Activated T-helper 1 cell treated with Interleukin-2 at 50 U/mL for 16 hours (primary cell): ENCODE results near the gene MEF2A.

ENCODE experiments used
- DNase-seq: peaks from one replicate; pipeline ENCODE4 v3.0.0-alpha.2; 2020; ENCODE audit warnings: low read depth

Gene MEF2A

GRCh38 chr15:99704444-99704838 is 138.7 kb downstream of the MEF2A start:
- DNase-seq: no peak

GRCh38 chr15:99706557-99707303 is 140.9 kb downstream of the MEF2A start:
- DNase-seq: no peak

- no peak for DNase-seq
Observed at GRCh38 chr15:99707473-99708270, 141.9 kb downstream of the MEF2A start.

GRCh38 chr15:99708563-99708962 is 142.8 kb downstream of the MEF2A start:
- DNase-seq: no peak

- no peak for DNase-seq
Observed at GRCh38 chr15:99709243-99709986, 143.6 kb downstream of the MEF2A start.

- DNase-seq: no peak
Observed at GRCh38 chr15:99711625-99712024, 145.8 kb downstream of the MEF2A start.

GRCh38 chr15:99712415-99712814 is 146.6 kb downstream of the MEF2A start:
- no peak for DNase-seq

- DNase-seq: no peak
Observed at GRCh38 chr15:99716540-99717095, 150.8 kb downstream of the MEF2A start.

GRCh38 chr15:99717161-99718009 is 151.6 kb downstream of the MEF2A start:
- no peak for DNase-seq

- no peak for DNase-seq
Observed at GRCh38 chr15:99718421-99718820, 152.6 kb downstream of the MEF2A start.

GRCh38 chr15:99719096-99719541 is 153.3 kb downstream of the MEF2A start:
- no peak for DNase-seq

- no peak for DNase-seq
Observed at GRCh38 chr15:99720533-99720932, 154.7 kb downstream of the MEF2A start.

GRCh38 chr15:99721104-99721778 is 155.5 kb downstream of the MEF2A start:
- no peak for DNase-seq

- DNase-seq: no peak
Observed at GRCh38 chr15:99721896-99722295, 156.1 kb downstream of the MEF2A start.

GRCh38 chr15:99722406-99722805 is 156.6 kb downstream of the MEF2A start:
- no peak for DNase-seq

GRCh38 chr15:99726333-99726732 is 160.5 kb downstream of the MEF2A start:
- DNase-seq: no peak

GRCh38 chr15:99727330-99727729 is 161.5 kb downstream of the MEF2A start:
- no peak for DNase-seq

GRCh38 chr15:99727733-99728132 is 161.9 kb downstream of the MEF2A start:
- no peak for DNase-seq

GRCh38 chr15:99728916-99729315 is 163.1 kb downstream of the MEF2A start:
- DNase-seq: no peak

GRCh38 chr15:99729327-99729726 is 163.5 kb downstream of the MEF2A start:
- no peak for DNase-seq

- DNase-seq: no peak
Observed at GRCh38 chr15:99729920-99730319, 164.1 kb downstream of the MEF2A start.
